ENCODE results near the gene PRKCA. TPM values are rescaled to one million over a fixed set of nuclear protein-coding genes. Genes with fewer than 3 reads are reported as not detected.

PRKCA gene
- total RNA-seq, 4 donors from 2014 or later = 9.6 to 15.5 (median 11.1) TPM

GRCh38 chr17:66414561-66415175 is 112.3 kb downstream of the PRKCA start:
- 85 to 89% methylated on average over 4 of the region's 4 CpGs for WGBS, 2 donors
- no peak overlapping the region for H3K4me3 ChIP-seq (ENCODE audit: low read depth, poor library complexity, severe bottlenecking)
- TF ChIP-seq, protein P1, sequence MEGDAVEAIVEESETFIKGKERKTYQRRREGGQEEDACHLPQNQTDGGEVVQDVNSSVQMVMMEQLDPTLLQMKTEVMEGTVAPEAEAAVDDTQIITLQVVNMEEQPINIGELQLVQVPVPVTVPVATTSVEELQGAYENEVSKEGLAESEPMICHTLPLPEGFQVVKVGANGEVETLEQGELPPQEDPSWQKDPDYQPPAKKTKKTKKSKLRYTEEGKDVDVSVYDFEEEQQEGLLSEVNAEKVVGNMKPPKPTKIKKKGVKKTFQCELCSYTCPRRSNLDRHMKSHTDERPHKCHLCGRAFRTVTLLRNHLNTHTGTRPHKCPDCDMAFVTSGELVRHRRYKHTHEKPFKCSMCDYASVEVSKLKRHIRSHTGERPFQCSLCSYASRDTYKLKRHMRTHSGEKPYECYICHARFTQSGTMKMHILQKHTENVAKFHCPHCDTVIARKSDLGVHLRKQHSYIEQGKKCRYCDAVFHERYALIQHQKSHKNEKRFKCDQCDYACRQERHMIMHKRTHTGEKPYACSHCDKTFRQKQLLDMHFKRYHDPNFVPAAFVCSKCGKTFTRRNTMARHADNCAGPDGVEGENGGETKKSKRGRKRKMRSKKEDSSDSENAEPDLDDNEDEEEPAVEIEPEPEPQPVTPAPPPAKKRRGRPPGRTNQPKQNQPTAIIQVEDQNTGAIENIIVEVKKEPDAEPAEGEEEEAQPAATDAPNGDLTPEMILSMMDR (IDR thresholded peaks at IDR 0.05) = no peak
- no peak for TF ChIP-seq POLR2A (IDR thresholded peaks at IDR 0.05)
- DNase-seq (ENCODE audit: low spot score in 2 of 2) = no peak
- intact Hi-C loops (cut with DNase I; ENCODE audit: low total_unique reads) = no loop called here

- 72 to 73% methylated on average over 11 of the region's 11 CpGs for WGBS, 2 donors
- TF ChIP-seq, protein P1 (IDR thresholded peaks at IDR 0.05) = no peak
- no peak for TF ChIP-seq POLR2A (IDR thresholded peaks at IDR 0.05)
- intact Hi-C loops (cut with DNase I; ENCODE audit: low total_unique reads) = no loop called here
- DNase-seq (ENCODE audit: low spot score in 2 of 2) = no peak
- H3K4me3 ChIP-seq (ENCODE audit: low read depth, poor library complexity, severe bottlenecking) = no peak overlapping the region
Measured at GRCh38 chr17:66415366-66416206, 113.2 kb downstream of the PRKCA start.

- TF ChIP-seq POLR2A (IDR thresholded peaks at IDR 0.05) = no peak
- TF ChIP-seq, protein P1 (IDR thresholded peaks at IDR 0.05) = no peak
- DNase-seq (ENCODE audit: low spot score in 2 of 2) = no peak
- H3K4me3 ChIP-seq (ENCODE audit: low read depth, poor library complexity, severe bottlenecking) = no peak overlapping the region
- WGBS, 2 donors = 80 to 82% methylated on average over 12 of the region's 12 CpGs
- intact Hi-C loops (cut with DNase I; ENCODE audit: low total_unique reads) = no loop called here
Measured at GRCh38 chr17:66416207-66416940, 114.0 kb downstream of the PRKCA start.

DNA sequence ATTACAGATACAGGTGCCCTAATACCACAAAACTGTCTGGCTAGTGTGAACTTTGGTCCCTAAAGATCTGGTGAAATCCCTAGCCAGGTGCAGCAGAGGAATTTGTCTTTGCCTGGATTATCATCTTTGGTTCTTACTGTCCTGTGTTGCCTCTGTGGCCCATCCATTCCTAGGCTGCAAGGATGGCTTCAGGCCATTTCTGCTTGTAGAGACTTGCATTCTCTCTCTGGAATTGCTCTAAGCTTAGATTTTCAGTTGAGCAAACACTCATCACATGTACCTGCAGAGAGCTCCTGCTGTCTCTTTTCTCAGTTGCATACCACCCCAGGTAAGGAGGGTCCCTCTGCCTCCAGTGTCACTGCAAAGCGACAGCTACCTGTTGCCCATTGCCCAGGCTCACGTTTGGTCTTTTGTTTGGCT is 114.9 kb downstream of the PRKCA start:
- intact Hi-C loops (cut with DNase I; ENCODE audit: low total_unique reads) = no loop called here
- H3K4me3 ChIP-seq (ENCODE audit: low read depth, poor library complexity, severe bottlenecking) = no peak overlapping the region
- TF ChIP-seq, protein P1 (IDR thresholded peaks at IDR 0.05) = no peak
- no peak for TF ChIP-seq POLR2A (IDR thresholded peaks at IDR 0.05)
- 56 to 79% methylated on average over 2 of the region's 2 CpGs for WGBS, 2 donors
- DNase-seq (ENCODE audit: low spot score in 2 of 2) = no peak

DNA sequence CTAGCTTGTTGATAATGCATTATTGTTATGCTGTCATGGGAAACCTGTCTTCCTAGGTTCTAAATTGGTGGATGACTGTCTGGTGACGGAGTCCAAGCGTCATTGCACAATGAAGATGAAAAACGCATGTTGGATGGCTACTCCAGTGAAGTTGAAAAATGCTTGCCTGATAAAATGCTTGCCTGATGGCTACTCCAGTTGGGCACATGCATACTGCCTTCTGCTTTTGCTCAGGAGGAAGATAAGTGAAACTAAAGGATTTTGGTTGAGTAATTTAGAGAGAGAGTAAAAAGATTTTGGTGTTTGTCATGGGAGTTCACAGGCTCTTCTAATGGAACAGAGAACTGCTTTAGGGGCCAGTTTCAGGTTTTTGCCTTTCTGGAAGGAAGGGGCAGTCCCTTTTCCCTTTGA is 118.6 kb downstream of the PRKCA start:
- no peak overlapping the region for H3K4me3 ChIP-seq (ENCODE audit: low read depth, poor library complexity, severe bottlenecking)
- no peak for DNase-seq (ENCODE audit: low spot score in 2 of 2)
- intact Hi-C loops (cut with DNase I; ENCODE audit: low total_unique reads) = no loop called here
- TF ChIP-seq POLR2A (IDR thresholded peaks at IDR 0.05) = no peak
- TF ChIP-seq, protein P1 (IDR thresholded peaks at IDR 0.05) = no peak
- WGBS, 2 donors = 54 to 61% methylated on average over 3 of the region's 3 CpGs
